IPS DF 4.7 (cell line): ENCODE measurements around the gene ITGB5.

Source experiments
- DNase-seq: peaks from one replicate; pipeline ENCODE4 v3.0.0-alpha.2; 2013; ENCODE audit warnings: low spot score; ENCODE audit errors: extremely low read depth

The ITGB5 gene

DNA sequence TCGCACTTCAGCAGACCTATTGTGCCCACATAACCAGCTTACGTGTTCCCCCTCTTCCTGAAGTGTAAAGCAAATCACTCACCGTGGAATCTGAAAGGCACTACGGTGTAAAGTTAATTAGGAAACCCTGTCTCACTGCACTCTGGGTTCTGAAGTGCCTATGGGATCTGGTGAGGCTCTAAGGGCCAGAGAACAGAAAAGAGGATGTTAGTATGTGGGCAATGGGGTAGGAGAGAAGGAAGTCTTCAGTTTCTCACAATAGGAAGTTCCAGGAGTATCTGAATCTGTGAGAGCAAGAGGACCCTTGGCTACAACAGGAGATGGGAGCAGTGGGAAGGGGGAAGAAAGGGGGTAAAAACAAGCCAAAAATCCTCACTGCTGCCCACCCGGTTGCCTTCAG is 71.4 kb downstream of the ITGB5 start:
- DNase-seq, result no peak

DNA sequence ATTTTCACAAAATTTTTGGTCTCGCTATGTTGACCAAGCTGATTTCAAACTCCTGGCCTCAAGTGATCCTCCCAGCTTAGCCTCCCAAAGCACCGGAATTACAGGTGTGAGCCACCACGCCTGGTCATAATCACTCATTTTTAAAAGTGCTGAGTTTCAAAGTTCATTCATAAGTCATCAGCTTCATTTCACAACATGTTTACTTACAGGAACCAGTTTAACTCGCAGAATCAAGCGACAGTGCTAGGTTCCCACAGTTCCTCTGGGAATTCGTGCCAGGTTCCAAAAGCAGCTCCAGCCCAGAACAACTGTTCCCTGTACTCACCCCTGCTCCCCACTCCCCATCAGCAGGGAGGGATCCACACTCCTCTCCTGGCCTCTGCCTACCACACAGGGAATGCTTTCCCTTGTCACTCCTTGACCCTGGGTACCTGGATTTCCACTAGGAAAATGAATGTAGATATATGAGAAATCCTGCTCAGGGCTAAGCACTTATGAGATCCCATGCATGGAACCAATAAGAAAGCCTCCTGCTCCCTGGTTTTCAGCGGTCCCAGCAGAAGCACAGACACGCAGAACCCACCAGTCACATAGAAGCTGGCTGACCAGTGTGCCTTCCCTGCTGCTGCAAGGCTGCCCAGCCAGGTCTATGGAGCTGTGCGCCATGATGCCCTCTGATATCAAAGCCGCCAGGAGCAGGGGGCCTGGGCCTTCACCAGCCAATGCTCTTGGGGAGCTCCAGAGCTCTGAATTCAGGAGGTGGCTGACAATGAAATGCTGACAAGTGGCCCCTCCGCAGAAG is 72.3 kb downstream of the ITGB5 start:
- no peak for DNase-seq

DNA sequence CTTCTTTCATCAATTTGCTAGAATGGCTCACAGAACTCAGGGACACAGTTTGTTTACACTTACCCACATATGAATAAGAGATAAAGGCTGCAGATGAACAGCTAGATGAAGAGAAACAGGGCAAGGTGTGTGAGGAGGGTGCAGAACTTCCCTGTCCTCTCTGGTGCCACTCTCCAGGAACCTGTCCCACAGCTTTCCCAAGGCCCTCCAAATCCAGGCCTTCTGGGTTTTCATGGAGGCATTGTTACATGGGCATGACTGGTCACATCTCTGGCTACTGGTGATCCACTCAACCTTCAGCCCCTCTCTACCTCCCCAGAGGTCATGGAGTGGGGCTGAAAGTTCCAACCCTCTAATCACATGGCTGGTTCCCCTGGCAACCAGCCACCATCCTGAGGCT is 73.6 kb downstream of the ITGB5 start:
- DNase-seq, result no peak

DNA sequence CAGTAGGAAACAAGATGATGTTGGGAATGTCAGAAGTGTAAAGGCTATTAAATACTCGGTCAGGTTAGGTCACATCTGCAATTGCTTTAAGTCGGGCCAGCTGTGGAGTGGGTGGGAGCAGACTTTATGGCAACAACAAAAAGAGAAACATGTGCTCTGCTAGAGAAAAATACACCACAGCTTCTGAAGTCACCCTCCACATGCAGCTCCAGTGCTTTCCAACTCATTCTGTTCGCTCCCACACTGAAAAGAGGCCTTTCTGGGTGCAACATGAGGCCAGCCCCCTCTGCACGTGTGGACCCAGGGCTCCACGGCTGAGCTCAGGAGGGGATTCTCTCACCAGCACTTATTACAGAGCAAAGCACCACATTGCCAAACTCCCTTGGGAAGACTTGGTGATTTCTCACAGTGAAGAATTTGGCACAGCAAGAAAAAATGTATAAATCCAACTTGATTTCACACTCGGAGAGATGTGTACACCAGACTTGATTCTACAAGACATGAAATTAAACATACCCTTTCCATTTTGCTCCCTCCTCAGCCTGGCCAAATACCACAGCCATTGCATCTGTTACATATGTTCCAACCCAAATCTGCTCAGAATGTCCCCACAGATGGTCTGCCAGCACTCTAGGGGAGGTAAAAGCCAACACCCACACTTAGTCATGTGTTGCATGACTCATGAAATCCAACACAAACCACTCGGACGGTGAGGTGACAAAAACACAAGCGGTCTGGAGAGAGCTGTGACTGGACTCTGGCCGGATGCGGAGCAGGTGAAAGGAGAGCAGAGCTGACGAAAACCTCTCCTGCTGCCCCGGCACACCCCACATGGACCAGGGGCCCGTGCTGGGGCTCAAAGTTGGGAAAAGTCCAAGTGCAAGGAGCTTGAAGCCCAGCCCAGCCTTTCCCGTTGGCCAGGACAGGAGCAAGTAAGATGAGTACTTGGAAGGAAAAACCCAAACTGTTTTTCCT is 74.6 kb downstream of the ITGB5 start:
- no peak for DNase-seq

DNA sequence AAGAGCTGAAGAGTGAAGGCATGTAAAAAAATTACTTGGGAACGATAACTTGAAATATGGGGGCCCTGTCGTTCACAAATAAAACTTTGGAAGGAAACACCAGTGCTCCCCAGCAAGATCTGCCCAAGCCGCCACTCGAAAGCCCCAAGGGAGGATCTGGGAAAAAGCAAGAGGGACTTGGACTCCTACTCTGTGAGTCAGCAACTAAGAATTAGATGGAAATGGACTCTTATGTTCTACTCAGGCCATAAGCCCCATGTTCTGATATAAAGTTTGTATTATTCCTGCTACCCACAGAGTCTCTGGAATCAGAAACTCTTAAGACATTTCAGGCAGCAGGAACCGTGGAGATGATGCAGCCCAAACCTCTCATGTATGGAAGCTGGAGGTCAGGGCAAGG is 75.7 kb downstream of the ITGB5 start:
- DNase-seq, result no peak

DNA sequence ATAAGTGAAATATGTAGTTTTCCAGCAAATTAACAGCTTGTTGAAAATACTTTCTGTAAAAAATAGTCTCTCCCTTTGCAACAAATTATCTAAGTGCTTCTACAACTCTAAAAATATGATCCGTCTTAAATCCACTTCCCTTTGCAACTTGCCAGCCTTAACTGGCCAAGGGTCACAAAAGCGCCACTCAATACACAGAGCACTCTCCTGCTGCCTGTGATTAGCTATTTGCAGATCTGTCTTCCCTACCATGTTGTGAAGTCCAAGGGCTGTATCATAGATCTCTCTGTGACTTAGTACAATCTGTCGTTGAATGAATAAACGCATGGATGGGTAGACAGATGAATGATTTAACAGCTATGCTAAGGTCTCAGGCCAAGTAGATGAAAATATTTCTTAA is 76.2 kb downstream of the ITGB5 start:
- DNase-seq, result no peak

DNA sequence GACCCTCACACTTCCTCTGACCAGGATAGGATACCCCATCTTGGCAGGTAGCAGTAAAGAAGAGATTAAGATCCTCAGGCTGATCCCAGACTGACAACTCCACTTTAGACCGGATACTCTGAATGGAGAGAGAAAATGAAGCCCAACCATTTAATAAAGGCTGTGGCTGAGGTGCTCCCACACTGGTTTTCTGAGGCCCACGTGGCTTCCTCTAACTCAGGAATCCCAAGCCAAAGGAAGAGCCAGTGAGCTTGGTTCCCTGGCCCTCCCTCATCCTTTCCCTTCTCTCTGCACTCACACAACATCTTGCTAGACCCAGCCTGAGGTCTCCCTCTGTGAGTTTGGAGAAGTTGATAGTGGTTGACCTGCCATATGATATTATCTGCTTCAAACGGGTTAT is 78.1 kb downstream of the ITGB5 start:
- DNase-seq, result no peak

DNA sequence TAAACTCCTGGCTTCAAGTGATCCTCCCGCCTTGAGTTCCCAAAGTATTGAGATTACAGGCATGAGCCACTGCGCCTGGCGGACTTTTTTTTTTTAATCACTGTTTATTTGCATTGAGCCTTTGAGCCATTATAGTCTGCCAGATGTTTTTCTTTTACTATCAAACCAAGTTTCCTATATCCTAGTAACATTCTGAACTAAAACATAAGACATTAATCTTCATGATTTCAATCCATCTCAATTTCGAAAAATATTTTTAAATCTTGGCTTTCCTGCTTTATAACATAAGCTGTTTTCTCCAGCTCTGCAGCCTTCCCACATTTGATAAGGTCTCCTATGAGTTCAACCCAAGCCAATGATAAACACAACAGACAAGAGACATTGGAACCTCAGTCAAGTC is 81.5 kb downstream of the ITGB5 start:
- no peak for DNase-seq

DNA sequence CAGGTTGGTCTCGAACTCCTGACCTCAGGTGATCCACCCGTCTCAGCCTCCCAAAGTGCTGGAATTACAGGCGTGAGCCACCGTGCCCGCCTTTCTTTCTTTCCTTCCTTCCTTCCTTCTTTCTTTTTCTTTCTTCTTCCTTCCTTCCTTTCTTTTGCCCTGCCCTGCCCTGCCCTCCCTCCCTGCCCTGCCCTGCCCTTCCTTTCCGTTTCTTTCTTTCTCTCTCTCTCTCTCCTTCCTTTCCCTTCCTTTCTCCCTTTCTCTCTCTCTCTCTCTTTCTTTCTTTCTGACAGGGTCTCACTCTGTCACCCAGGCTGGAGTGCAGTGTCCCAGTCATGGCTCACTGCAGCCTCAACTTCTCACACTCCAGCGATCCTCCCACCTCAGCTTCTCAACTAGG is 82.3 kb downstream of the ITGB5 start:
- no peak for DNase-seq

DNA sequence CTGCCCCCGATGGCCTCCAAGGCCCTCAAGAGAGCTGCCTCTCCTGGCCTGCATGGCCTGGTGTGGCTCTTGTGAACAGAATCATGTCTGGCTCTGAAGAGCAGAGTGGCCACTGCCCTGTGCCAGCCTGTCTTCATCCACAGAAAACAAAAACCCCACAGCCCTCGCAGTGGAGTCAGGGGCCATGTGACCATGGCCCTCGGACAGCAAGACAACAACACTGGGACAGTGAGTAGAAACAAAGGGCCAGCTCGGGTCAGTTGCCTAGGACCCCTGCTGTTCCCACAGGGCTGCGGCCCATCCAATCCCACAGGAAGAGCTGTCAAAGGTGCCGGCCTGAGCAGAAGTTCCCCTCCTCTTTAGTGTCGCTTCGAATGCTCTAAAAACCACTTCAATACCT is 84.5 kb downstream of the ITGB5 start:
- DNase-seq, result no peak

DNA sequence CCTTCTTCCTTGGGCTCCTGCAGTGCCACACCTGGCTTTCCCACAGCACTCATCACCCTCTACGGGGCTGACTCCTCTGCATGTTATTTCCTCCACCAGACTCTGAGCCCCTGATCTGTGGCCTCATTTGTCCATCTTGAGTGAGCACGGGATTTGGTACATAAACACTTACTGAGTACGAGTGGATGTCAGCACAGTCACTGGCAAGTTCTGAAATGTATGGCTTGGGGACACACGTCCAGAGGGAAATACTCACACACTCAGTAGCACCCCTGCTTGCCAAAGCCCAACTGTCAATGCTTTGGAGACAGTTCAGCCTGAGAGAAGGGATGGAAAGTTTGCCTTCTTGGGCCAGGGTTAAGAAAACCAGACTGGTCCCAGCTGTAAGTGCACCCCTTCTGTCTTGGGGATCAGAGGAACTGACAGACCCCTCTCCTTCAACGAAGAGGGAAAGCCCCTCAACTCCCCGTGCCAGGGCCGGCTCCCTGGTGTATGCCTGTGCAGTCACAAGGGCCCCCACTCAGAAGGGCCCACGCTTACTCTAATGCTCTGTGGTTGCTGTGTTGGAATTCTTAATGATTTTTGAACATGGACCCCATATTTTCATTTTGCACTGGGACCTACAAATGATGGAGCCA is 85.0 kb downstream of the ITGB5 start:
- DNase-seq, result no peak

DNA sequence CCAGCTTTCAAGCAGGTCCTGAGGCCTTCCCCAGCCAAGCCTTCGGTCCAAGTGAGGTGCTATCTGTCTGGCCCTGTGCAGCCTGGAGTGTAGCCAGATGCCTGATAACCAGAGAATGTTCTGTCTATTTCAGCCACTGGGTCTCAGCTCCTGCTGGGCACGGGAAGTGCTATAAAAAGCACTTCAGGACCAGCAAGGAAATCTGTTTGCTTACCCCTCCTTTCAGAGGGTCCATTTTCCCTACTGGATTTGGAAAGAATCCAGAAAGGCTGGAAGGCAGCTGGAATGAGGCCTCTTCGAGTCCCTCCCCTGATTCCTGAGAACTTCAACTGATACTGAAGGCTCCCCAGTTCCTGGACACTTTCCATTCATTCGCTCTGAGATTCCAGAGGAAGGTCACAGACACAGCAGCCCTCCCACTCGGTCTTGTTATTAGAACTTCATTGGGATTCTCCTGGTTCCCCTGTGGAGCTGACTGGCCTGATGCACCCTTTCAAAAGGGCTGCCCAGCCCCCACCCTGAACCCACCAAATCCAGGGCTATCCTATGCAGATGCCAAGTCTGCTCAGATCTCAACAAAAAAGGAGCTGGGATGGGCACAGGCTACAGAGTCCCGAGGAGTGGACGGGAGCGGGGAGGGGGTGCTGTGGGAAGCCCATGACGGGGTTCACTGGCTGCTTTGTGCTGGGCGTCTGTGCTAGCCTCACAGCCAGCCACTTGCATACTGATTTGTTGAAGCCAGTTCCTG is 86.5 kb downstream of the ITGB5 start:
- no peak for DNase-seq

DNA sequence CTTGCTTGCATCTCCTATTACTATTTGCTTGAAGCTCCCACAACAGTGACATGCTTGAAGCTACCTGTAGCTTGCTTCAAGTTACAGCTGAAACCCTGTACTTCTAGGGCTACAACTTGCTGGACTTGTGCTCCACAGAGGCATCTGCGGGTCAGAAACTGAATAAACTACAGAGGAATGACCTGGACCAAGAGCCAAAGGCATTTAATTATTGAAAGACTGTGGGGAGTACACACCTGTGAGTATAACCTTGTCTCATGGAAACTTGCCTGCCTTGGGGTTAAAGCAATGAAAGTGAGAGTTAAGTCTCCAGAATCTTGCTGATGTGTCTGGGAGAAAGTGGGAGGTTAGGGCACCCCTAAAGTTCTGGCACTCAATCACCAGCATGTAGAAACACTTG is 87.1 kb downstream of the ITGB5 start:
- DNase-seq, result no peak

DNA sequence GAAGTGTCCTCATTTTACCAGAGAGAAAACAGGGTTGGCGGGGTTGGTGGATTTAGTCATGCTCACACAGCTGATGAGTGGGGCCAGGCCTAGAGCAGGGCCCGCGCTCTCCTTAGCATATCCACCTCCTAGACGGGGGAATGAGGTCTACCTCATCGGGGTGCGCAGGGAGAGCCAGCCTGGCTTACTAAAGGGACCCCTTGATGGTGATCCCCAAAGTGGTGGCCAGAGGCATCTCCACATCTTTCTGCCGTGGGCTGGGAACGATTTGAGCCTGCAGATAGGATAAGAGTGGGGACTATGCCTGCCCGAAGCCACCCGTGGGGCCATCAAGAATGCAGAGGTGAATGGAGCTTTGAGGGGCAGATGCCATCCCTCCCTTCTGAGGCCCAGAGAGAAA is 87.5 kb downstream of the ITGB5 start:
- DNase-seq, result no peak

DNA sequence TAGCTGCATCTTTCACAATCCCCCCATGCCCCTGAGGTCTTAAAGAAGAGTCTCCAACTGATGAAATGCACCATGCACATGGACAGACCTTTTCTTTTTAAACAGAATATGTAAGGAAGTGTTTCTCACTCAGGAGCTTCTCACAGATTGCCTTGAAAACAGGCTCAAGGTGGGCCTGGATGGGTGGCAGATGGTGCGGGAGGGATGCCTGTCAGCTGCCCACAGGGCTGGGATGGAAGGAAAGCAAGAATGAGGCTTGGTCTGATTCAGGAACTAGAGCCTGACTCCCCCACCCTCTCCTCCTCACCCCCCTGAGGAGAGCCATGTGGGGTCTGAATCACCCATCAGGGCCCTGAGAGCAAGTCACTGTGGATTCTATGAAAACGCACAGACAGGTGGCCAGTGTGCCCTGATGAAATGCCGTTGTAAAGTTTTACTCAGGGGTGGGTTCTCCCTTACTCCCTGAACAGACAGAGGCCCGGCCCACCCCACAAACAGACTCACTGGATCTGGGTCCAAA is 89.7 kb downstream of the ITGB5 start:
- no peak for DNase-seq

DNA sequence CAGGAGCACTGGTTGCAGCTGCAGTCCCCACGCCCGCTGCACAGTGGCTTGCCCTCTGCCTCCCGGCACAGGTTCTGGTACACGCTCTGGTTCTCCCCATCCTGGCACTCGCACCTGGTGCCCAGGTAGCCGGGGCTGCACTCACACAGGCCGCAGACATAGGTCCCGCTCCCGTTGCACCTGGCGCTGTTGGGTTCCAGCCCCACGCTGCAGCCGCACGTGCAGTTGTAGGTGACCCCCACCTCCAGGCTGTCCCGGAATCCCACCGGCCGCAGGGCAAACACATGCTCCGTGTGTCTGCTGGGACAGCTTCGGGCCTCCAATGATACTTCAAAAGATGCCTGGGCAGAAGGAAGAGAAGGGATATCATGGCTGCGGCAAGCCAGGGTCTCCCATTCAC is 90.7 kb downstream of the ITGB5 start:
- no peak for DNase-seq

DNA sequence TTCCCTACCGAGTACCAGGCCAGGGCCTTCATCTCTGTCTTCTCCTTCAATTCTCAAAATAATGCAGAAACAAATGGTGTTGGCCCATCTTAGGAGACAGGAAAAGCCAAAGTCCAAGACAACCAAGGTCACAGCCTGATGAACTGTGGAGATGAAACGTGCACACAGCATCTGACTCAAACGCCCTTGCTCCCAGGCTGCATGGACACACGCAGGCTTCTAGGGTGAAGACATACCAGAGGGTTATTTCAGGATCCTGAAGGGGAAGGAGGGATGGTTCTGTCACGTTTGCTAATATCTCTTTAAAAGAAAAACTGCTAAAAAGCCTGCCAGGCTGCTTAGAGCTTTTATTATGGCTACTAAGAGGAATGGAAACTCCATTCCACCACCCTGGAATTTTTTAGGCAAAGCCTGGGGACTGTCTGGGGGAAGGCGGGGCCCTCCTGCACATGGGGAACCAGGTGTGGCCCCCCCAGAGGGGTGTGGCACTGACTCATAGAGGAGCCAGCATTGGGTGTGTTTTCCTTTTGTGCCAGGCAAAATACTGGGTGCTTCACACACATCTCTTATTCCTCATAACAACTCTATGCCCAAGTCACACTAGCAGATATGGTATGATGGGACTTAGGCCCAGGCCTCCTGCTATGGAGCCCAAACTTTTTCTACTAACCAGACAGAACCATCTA is 94.0 kb downstream of the ITGB5 start:
- no peak for DNase-seq

DNA sequence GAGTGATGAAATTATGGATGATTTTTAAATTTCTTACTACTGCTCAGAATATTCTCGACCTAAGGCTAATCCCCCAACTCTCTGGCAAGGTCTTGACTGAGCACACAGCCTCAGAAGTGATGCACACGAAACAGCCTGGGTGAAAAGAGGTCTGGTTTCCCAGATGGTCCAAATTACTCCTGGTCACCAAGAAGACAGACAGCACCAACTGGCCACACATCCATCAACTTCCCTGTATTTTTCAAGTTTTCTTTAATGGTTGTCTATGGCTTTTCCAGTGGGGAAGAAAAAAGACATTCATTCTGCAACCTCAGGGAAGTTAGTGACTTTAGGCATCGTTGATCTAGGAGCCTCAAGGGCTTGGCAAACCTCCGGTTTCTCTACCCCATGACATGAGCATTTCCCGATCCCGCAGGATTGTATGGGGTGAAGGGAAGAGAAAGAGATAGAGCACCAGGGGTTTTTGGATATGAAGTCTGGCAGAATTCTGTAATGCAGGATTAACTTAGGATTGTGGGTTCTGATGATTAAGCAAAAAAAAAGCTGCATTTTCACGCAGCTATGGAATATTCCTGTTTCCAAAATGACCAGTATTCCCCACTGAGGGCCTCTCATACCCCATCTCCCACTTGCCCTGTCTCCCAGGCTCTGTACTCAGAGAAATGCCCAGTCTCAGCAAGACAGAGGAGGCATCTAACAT is 94.7 kb downstream of the ITGB5 start:
- no peak for DNase-seq

DNA sequence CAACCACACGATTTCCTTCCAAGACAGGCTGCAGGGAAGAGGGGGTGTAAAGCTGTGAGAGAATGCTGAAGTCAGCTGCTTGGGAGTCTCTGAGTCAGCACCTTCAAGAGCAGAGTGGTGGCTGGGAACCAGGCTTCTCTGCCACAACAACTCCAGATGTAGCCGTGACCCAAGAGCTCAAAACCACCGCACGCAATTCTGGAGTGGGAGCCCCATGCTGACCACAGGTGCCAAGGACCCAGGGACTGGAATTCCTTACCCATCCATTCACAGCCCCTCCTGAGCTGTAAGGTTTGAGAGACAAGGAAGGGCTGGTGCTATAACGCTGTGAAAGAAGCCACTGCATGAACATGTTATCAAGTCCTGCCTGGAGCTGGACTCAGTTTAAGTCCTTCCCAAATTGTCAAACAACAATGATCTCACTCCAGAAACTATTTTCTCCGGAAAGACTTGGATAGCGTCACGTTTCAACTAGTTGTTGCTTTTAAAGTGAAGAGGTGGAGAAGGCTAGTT is 95.5 kb downstream of the ITGB5 start:
- no peak for DNase-seq

DNA sequence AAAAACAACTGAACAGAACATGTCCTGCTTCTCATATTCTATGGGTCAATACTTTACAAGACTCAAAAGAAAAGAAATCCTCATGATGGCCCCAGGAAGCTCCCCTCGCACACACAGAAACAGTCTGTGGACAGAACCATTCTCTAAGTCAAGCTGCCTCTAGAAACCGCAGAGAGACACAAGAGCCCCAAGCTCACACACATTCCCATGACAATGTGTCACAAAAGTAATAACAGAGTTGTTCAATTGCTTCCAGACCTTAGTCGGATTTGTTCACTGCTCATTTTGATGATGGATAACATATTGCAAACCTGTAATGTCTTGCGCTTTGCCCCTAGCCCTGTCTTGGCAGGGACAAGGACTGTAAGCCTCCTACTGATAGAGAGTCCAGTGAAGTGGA is 96.0 kb downstream of the ITGB5 start:
- DNase-seq, result no peak
